ENCODE results near the gene LIPE. TPM values are rescaled to one million over a fixed set of nuclear protein-coding genes. Genes with fewer than 3 reads are reported as not detected.

The LIPE gene
- polyA plus RNA-seq, 1 experiment = 1.5 TPM

- CTCF ChIA-PET = interaction anchor here (0.5 to 1.3 kb wide), 2 partner anchors 26 to 83 kb away, joined by 3 to 4 read pairs; no protein-coding TSS in a partner anchor
- Histone ChIP-seq H3K27ac (ENCODE audit: low read depth, low read length) (no peak overlapping the region), H3K4me3 (ENCODE audit: low read depth, low read length) (no peak overlapping the region), H3K27me3 (ENCODE audit: control insufficient read depth, insufficient read depth, low read length) (peaks cover 4% of the 10 kb centered on the region), H3K9me3 (ENCODE audit: control insufficient read depth, insufficient read depth, low read length) (no peaks in the 10 kb centered on the region; the same call in 1 of the 2 replicates)
- no peak for DNase-seq (ENCODE audit: low read depth, low spot score)
- no peak for TF ChIP-seq CTCF (IDR thresholded peaks at IDR 0.05; ENCODE audit: low read depth, low read length)
- POLR2A ChIA-PET = no interaction called here
Measured at GRCh38 chr19:42378225-42379215, 48.7 kb downstream of the LIPE start.

- no peak for TF ChIP-seq CTCF (IDR thresholded peaks at IDR 0.05; ENCODE audit: low read depth, low read length)
- DNase-seq (ENCODE audit: low read depth, low spot score) = no peak
- CTCF ChIA-PET = no interaction called here
- H3K27ac ChIP-seq (ENCODE audit: low read depth, low read length) = no peak overlapping the region
- H3K4me3 ChIP-seq (ENCODE audit: low read depth, low read length) = no peak overlapping the region
- no peaks in the 10 kb centered on the region; the same call in 1 of the 2 replicates for H3K9me3 ChIP-seq (ENCODE audit: control insufficient read depth, insufficient read depth, low read length)
- H3K27me3 ChIP-seq (ENCODE audit: control insufficient read depth, insufficient read depth, low read length) = no peaks in the 10 kb centered on the region
- POLR2A ChIA-PET = interaction anchor here (0.7 kb wide), 1 partner anchor 64 kb away, joined by 3 read pairs; no protein-coding TSS in a partner anchor
Measured at GRCh38 chr19:42376177-42376555, 51.0 kb downstream of the LIPE start.

DNA sequence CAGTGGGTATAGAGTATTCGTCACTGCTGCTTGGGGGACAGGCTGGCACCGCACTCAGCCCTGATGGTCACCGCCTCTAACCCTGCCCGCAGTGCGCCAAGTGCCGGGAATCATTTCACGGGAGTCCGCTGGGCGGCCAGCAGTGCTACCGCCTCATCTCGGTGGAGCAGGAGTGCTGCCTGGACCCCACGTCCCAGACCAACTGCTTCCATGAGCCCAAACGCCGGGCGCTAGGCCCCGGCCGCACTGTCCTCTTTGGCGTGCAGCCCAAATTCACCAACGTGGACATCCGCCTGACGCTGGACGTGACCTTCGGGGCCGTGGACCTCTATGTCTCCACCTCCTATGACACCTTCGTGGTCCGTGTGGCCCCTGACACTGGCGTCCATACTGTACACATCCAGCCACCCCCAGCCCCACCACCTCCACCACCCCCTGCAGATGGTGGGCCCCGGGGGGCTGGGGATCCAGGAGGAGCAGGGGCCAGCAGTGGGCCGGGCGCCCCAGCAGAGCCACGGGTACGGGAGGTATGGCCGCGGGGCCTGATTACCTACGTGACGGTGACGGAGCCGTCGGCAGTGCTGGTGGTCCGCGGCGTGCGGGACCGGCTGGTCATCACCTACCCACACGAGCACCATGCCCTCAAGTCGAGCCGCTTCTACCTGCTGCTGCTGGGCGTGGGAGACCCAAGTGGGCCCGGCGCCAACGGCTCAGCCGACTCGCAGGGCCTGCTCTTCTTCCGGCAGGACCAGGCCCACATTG lies 51.6 kb downstream of the LIPE start:
- Histone ChIP-seq H3K27ac (ENCODE audit: low read depth, low read length) (no peak overlapping the region), H3K9me3 (ENCODE audit: control insufficient read depth, insufficient read depth, low read length) (no peaks in the 10 kb centered on the region; the same call in 1 of the 2 replicates), H3K27me3 (ENCODE audit: control insufficient read depth, insufficient read depth, low read length) (no peaks in the 10 kb centered on the region), H3K4me3 (ENCODE audit: low read depth, low read length) (no peak overlapping the region)
- DNase-seq (ENCODE audit: low read depth, low spot score) = no peak
- ChIA-PET CTCF (no interaction called here), POLR2A (interaction anchor here (0.7 kb wide), 1 partner anchor 65 kb away, joined by 3 read pairs; no protein-coding TSS in a partner anchor)
- TF ChIP-seq CTCF (IDR thresholded peaks at IDR 0.05; ENCODE audit: low read depth, low read length) = no peak

- DNase-seq (ENCODE audit: low read depth, low spot score) = no peak
- CTCF ChIA-PET = no interaction called here
- H3K27me3 ChIP-seq (ENCODE audit: control insufficient read depth, insufficient read depth, low read length) = no peaks in the 10 kb centered on the region
- POLR2A ChIA-PET = no interaction called here
- TF ChIP-seq CTCF (IDR thresholded peaks at IDR 0.05; ENCODE audit: low read depth, low read length) = no peak
- H3K9me3 ChIP-seq (ENCODE audit: control insufficient read depth, insufficient read depth, low read length) = no peaks in the 10 kb centered on the region; the same call in 1 of the 2 replicates
- no peak overlapping the region for H3K4me3 ChIP-seq (ENCODE audit: low read depth, low read length)
- no peak overlapping the region for H3K27ac ChIP-seq (ENCODE audit: low read depth, low read length)
Measured at GRCh38 chr19:42374826-42375376, 52.3 kb downstream of the LIPE start.
